ENCODE data around the gene PRRT1B. TPM values are rescaled to one million over a fixed set of nuclear protein-coding genes. Genes with fewer than 3 reads are reported as not detected.

The PRRT1B gene
- total and polyA plus RNA-seq, 9 of the 15 experiments (the other 6 are each of a cell fraction or from before 2014, with no cell fraction given), result not detected

GRCh38 chr9:131530546-131530919 is 14.8 kb upstream of the PRRT1B start (continued):
- no peak for TF ChIP-seq NCOA1 (IDR thresholded peaks at IDR 0.05; ENCODE audit: low read depth)

GRCh38 chr9:131530920-131531832 is 14.1 kb upstream of the PRRT1B start, which contains the start of gene UCK1:
Gene UCK1, minus strand, starts transcription at chr9:131531263. Its CDS starts 89 bp downstream, at chr9:131531174.
- intact Hi-C loops (cut with micrococcal nuclease) (no loop called here), in situ Hi-C loops (cut with MboI) (no loop called here)
- POLR2A ChIA-PET, result interaction anchor here (0.6 kb wide), 1 partner anchor 21 kb away, joined by 3 read pairs; no protein-coding TSS in a partner anchor
- peaks cover 0 to 2% of the 10 kb centered on the region in 2 experiments; a peak in 1 of 5 replicates for H3K27me3 ChIP-seq (ENCODE audit: control insufficient read depth in 2 of 2, insufficient read depth in 2 of 2, low read length in 2 of 2)
- peaks cover 17 to 45% of the 10 kb centered on the region in 2 experiments; a peak in 4 of 5 replicates for H3K4me1 ChIP-seq (replicated peaks in 1 of 2; ENCODE audit: control insufficient read depth in 2 of 2, insufficient read depth in 2 of 2, low read length in 2 of 2)
- no peaks in the 10 kb centered on the region for H4K20me1 ChIP-seq (replicated peaks; ENCODE audit: control insufficient read depth, insufficient read depth, low read length)
- peaks cover 38% of the 10 kb centered on the region; the same call in 2 of the 3 replicates for H3K36me3 ChIP-seq (ENCODE audit: control insufficient read depth, insufficient read depth, low read length)
- H3K27ac ChIP-seq (ENCODE audit: extremely low read depth, low read depth, low read length), result peak within 1 kb of the TSS; percentile 64
- no peaks in the 10 kb centered on the region for H3K9me1 ChIP-seq (ENCODE audit: control insufficient read depth, insufficient read depth, low read length)
- DNase-seq (ENCODE audit: extremely low read depth in 1 of 4, low spot score in 3 of 4), result peak; percentile 91 to 99 (median 99)
- 16% methylated on average over 34 of the region's 103 CpGs for WGBS (ENCODE audit: insufficient coverage, low coverage, missing lambda C conversion rate)
- H3K9me3 ChIP-seq (replicated peaks; ENCODE audit: control insufficient read depth, insufficient read depth, low read depth, low read length), result no peaks in the 10 kb centered on the region
- H3K79me2 ChIP-seq (ENCODE audit: control insufficient read depth, insufficient read depth, low read length), result peaks cover 14% of the 10 kb centered on the region
- peak within 1 kb of the TSS; percentile 97 for H2AFZ ChIP-seq (ENCODE audit: low read depth, low read length)
- no TSS peak for BruUV-seq (replicated peaks)
- FAIRE-seq, result no peak
- peak within 1 kb of the TSS; percentile 82 for H3K4me2 ChIP-seq (ENCODE audit: insufficient read depth, low read length)
- peak within 1 kb of the TSS; percentile 95 for H3K4me3 ChIP-seq
- peak; percentile 96 for ATAC-seq
- peak within 1 kb of the TSS; percentile 77 to 94 for H3K9ac ChIP-seq (ENCODE audit: insufficient read depth in 1 of 2, low read depth in 2 of 2, low read length in 2 of 2)
- CTCF ChIA-PET (ENCODE audit: low intra/inter-chr PET ratio), result no interaction called here
- TF ChIP-seq NFXL1 (CRISPR knock-in tag; IDR thresholded peaks at IDR 0.05) (no peak), CBX3 (IDR thresholded peaks at IDR 0.05; ENCODE audit: borderline replicate concordance in 1 of 2, low read length in 2 of 2) (no peak), RHOXF2B (CRISPR knock-in tag; conservative IDR thresholded peaks at IDR 0.05) (no peak), MED1 (CRISPR knock-in tag; IDR thresholded peaks at IDR 0.05; ENCODE audit: borderline replicate concordance) (no peak), CUX1 (CRISPR knock-in tag; IDR thresholded peaks at IDR 0.05) (no peak), ZNF282 (CRISPR knock-in tag; IDR thresholded peaks at IDR 0.05) (peak; percentile 76; the same call in 1 of the 2 replicates), KAT7 (CRISPR knock-in tag; IDR thresholded peaks at IDR 0.05; ENCODE audit: borderline replicate concordance) (no peak), SMC3 (conservative IDR thresholded peaks at IDR 0.05; ENCODE audit: insufficient read depth, low read depth, low read length) (no peak), FOXK2 (conservative IDR thresholded peaks at IDR 0.05 in 1 of 2, IDR thresholded peaks at IDR 0.05 in 1 of 2; ENCODE audit: low read depth in 2 of 2) (no peak), IRF9 (tag; IDR thresholded peaks at IDR 0.05) (no peak)
- TF ChIP-seq, protein P1, sequence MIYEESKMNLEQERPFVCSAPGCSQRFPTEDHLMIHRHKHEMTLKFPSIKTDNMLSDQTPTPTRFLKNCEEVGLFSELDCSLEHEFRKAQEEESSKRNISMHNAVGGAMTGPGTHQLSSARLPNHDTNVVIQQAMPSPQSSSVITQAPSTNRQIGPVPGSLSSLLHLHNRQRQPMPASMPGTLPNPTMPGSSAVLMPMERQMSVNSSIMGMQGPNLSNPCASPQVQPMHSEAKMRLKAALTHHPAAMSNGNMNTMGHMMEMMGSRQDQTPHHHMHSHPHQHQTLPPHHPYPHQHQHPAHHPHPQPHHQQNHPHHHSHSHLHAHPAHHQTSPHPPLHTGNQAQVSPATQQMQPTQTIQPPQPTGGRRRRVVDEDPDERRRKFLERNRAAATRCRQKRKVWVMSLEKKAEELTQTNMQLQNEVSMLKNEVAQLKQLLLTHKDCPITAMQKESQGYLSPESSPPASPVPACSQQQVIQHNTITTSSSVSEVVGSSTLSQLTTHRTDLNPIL (CRISPR knock-in tag; IDR thresholded peaks at IDR 0.05), result no peak
